Neuronal stem cell (in vitro differentiated cells): ENCODE measurements around the gene SYNPR.

Experiments
- DNase-seq: peaks from one replicate; pipeline ENCODE4 v3.0.0-alpha.2; 2013; ENCODE audit warnings: low spot score
- H2AFZ ChIP-seq: one replicate; pipeline ENCODE4 v1.6.1; 2013; ENCODE audit warnings: mild to moderate bottlenecking, low read length, inconsistent platforms
- H2AK5ac ChIP-seq: 2 replicates; pipeline ENCODE4 v1.6.1; 2013; ENCODE audit warnings: low read depth, mild to moderate bottlenecking, inconsistent platforms, low read length, moderate library complexity, mixed read lengths
- H2BK120ac ChIP-seq: 2 replicates; pipeline ENCODE4 v1.6.1; 2013; ENCODE audit warnings: low read depth, mild to moderate bottlenecking, inconsistent platforms, low read length, moderate library complexity, mixed read lengths
- H2BK12ac ChIP-seq: one replicate; pipeline ENCODE4 v1.6.1; 2013; ENCODE audit warnings: low read length, inconsistent platforms
- H2BK15ac ChIP-seq: 2 replicates; pipeline ENCODE4 v1.6.1; 2013; ENCODE audit warnings: mild to moderate bottlenecking, low read length, inconsistent platforms, mixed read lengths
- H2BK5ac ChIP-seq: one replicate; pipeline ENCODE4 v1.6.1; 2013; ENCODE audit warnings: inconsistent platforms, mild to moderate bottlenecking, low read length, moderate library complexity
- H3K14ac ChIP-seq: one replicate; pipeline ENCODE4 v1.6.1; 2013; ENCODE audit warnings: low read length, inconsistent platforms
- H3K18ac ChIP-seq: 2 replicates; pipeline ENCODE4 v1.6.1; 2013; ENCODE audit warnings: low read length, inconsistent platforms
- H3K23ac ChIP-seq: 2 replicates; pipeline ENCODE4 v1.6.1; 2013; ENCODE audit warnings: low read depth, mild to moderate bottlenecking, mixed read lengths, low read length, inconsistent platforms; ENCODE audit not compliant: poor library complexity
- H3K27ac ChIP-seq: replicated peaks from 3 replicates; pipeline ENCODE4 v1.5.1; 2013; ENCODE audit warnings: low read length, inconsistent platforms
- H3K27me3 ChIP-seq, 3 experiments: 2 replicates each; pipeline ENCODE4 v1.6.1; 2013; ENCODE audit warnings: low read length in 3 of 3, mild to moderate bottlenecking in 2 of 3, inconsistent platforms in 1 of 3, low read depth in 1 of 3, mixed read lengths in 1 of 3, moderate library complexity in 1 of 3; ENCODE audit not compliant: control insufficient read depth in 3 of 3, insufficient read depth in 3 of 3
- H3K36me3 ChIP-seq, 2 donors: replicated peaks in 1 of 2; 2 replicates each; pipeline ENCODE4 v1.6.1; 2013; ENCODE audit warnings: low read length in 2 of 2; ENCODE audit not compliant: control insufficient read depth in 2 of 2, insufficient read depth in 2 of 2
- H3K4ac ChIP-seq: 2 replicates; pipeline ENCODE4 v1.6.1; 2013; ENCODE audit warnings: inconsistent platforms, mild to moderate bottlenecking, low read length, moderate library complexity
- H3K4me1 ChIP-seq, 2 donors: 1 replicate in 1 of 2; 2 replicates in 1 of 2; pipeline ENCODE4 v1.6.1; 2013; ENCODE audit warnings: low read length in 2 of 2, low read depth in 1 of 2; ENCODE audit not compliant: control insufficient read depth in 2 of 2, insufficient read depth in 1 of 2
- H3K4me2 ChIP-seq: one replicate; pipeline ENCODE4 v1.6.1; 2013; ENCODE audit warnings: mild to moderate bottlenecking, low read length, inconsistent platforms; ENCODE audit not compliant: insufficient read depth, poor library complexity, severe bottlenecking
- H3K4me3 ChIP-seq, 2 donors: 2 replicates each; pipeline ENCODE4 v1.5.1; 2013; ENCODE audit warnings: low read length in 2 of 2, mild to moderate bottlenecking in 2 of 2, inconsistent platforms in 1 of 2, moderate library complexity in 1 of 2
- H3K79me1 ChIP-seq: one replicate; pipeline ENCODE4 v1.6.1; 2013; ENCODE audit warnings: low read depth, mild to moderate bottlenecking, inconsistent platforms, low read length, moderate library complexity
- H3K9ac ChIP-seq: one replicate; pipeline ENCODE4 v1.6.1; 2013; ENCODE audit warnings: mild to moderate bottlenecking, low read depth, low read length, inconsistent platforms; ENCODE audit not compliant: poor library complexity
- H3K9me3 ChIP-seq, 2 donors: replicated peaks in 1 of 2; 2 replicates each; pipeline versions ENCODE3 to v1.6.1; 2013; ENCODE audit warnings: low read length in 2 of 2, mild to moderate bottlenecking in 2 of 2, inconsistent platforms in 1 of 2, low read depth in 1 of 2, mixed read lengths in 1 of 2, moderate library complexity in 1 of 2; ENCODE audit not compliant: control insufficient read depth in 2 of 2, insufficient read depth in 1 of 2
- H4K8ac ChIP-seq: one replicate; pipeline ENCODE4 v1.6.1; 2013; ENCODE audit warnings: low read depth, mild to moderate bottlenecking, inconsistent platforms, low read length, moderate library complexity
- H4K91ac ChIP-seq: one replicate; pipeline ENCODE4 v1.6.1; 2013; ENCODE audit warnings: low read length, low read depth, mild to moderate bottlenecking, inconsistent platforms; ENCODE audit not compliant: poor library complexity
- WGBS, 2 donors: extraction: QIAGEN DNeasy Blood & Tissue Kit; methylation state at CpG; one replicate each; pipeline ENCODE4 v1.1.7; 2013; ENCODE audit warnings: missing lambda C conversion rate in 2 of 2, mixed read lengths in 1 of 2; ENCODE audit not compliant: insufficient read length in 2 of 2, insufficient replicate concordance in 1 of 2; ENCODE audit errors: extremely low coverage in 2 of 2; 5-methylcytosine and 5-hydroxymethylcytosine counted together

The SYNPR gene

GRCh38 chr3:63492464-63492863 lies 214.4 kb downstream of the SYNPR start:
- Histone ChIP-seq H2BK5ac (no peak overlapping the region), H3K14ac (no peak overlapping the region), H4K91ac (no peak overlapping the region), H3K4me1 (peaks cover 0 to 2% of the 10 kb centered on the region in 2 donors), H3K27me3 (no peaks in the 10 kb centered on the region), H3K27ac (no peak overlapping the region), H2BK120ac (no peak overlapping the region), H3K18ac (no peak overlapping the region), H3K9ac (no peak overlapping the region), H2AFZ (no peak overlapping the region), H2BK12ac (no peak overlapping the region), H4K8ac (no peak overlapping the region), H3K23ac (no peak overlapping the region), H3K4ac (no peak overlapping the region), H3K9me3 (no peaks in the 10 kb centered on the region), H3K79me1 (no peaks in the 10 kb centered on the region), H2BK15ac (no peak overlapping the region), H3K4me3 (no peak overlapping the region), H3K4me2 (no peak overlapping the region), H3K36me3 (no peaks in the 10 kb centered on the region), H2AK5ac (no peak overlapping the region)
- no peak for DNase-seq
- WGBS, 2 donors: no CpG with 5 or more reads among the region's 2 CpGs

GRCh38 chr3:63493101-63493500 lies 215.0 kb downstream of the SYNPR start:
- no peak overlapping the region for H3K4me3 ChIP-seq
- H3K4me1 ChIP-seq: peaks cover 0 to 2% of the 10 kb centered on the region in 2 donors
- no peak overlapping the region for H3K18ac ChIP-seq
- H3K14ac ChIP-seq: no peak overlapping the region
- H2BK5ac ChIP-seq: no peak overlapping the region
- no peak for DNase-seq
- H3K9me3 ChIP-seq: no peaks in the 10 kb centered on the region
- no peak overlapping the region for H3K4me2 ChIP-seq
- no peak overlapping the region for H3K27ac ChIP-seq
- no peak overlapping the region for H2AK5ac ChIP-seq
- no peaks in the 10 kb centered on the region for H3K36me3 ChIP-seq
- H2BK15ac ChIP-seq: no peak overlapping the region
- no peak overlapping the region for H2AFZ ChIP-seq
- H3K4ac ChIP-seq: no peak overlapping the region
- no peak overlapping the region for H3K9ac ChIP-seq
- WGBS, 2 donors: no CpG with 5 or more reads among the region's 3 CpGs
- no peak overlapping the region for H3K23ac ChIP-seq
- H4K91ac ChIP-seq: no peak overlapping the region
- no peak overlapping the region for H2BK12ac ChIP-seq
- H4K8ac ChIP-seq: no peak overlapping the region
- H3K79me1 ChIP-seq: no peaks in the 10 kb centered on the region
- no peaks in the 10 kb centered on the region for H3K27me3 ChIP-seq
- no peak overlapping the region for H2BK120ac ChIP-seq

GRCh38 chr3:63494646-63495045 lies 216.5 kb downstream of the SYNPR start:
- Histone ChIP-seq H2BK15ac (no peak overlapping the region), H4K91ac (no peak overlapping the region), H3K4me3 (no peak overlapping the region), H2BK120ac (no peak overlapping the region), H2AK5ac (no peak overlapping the region), H3K14ac (no peak overlapping the region), H2AFZ (no peak overlapping the region), H3K4ac (no peak overlapping the region), H3K79me1 (no peaks in the 10 kb centered on the region), H3K4me2 (no peak overlapping the region), H2BK5ac (no peak overlapping the region), H3K18ac (no peak overlapping the region), H3K4me1 (peaks cover 0 to 2% of the 10 kb centered on the region in 2 donors), H2BK12ac (no peak overlapping the region), H3K23ac (no peak overlapping the region), H3K9ac (no peak overlapping the region), H3K27ac (no peak overlapping the region), H4K8ac (no peak overlapping the region), H3K27me3 (no peaks in the 10 kb centered on the region), H3K36me3 (no peaks in the 10 kb centered on the region), H3K9me3 (no peaks in the 10 kb centered on the region)
- WGBS, 2 donors: no CpG with 5 or more reads among the region's 1 CpG
- no peak for DNase-seq

- no peak overlapping the region for H2BK120ac ChIP-seq
- no peak overlapping the region for H3K4ac ChIP-seq
- H3K4me2 ChIP-seq: no peak overlapping the region
- H2AFZ ChIP-seq: no peak overlapping the region
- no peak overlapping the region for H4K8ac ChIP-seq
- H3K27ac ChIP-seq: no peak overlapping the region
- WGBS, 2 donors: no CpG with 5 or more reads among the region's 2 CpGs
- no peak overlapping the region for H3K18ac ChIP-seq
- no peak for DNase-seq
- no peak overlapping the region for H3K14ac ChIP-seq
- H2BK5ac ChIP-seq: no peak overlapping the region
- no peak overlapping the region for H4K91ac ChIP-seq
- no peak overlapping the region for H3K4me3 ChIP-seq
- H3K9me3 ChIP-seq: no peaks in the 10 kb centered on the region
- no peaks in the 10 kb centered on the region for H3K79me1 ChIP-seq
- H3K36me3 ChIP-seq: no peaks in the 10 kb centered on the region
- no peak overlapping the region for H2AK5ac ChIP-seq
- H2BK15ac ChIP-seq: no peak overlapping the region
- H2BK12ac ChIP-seq: no peak overlapping the region
- H3K9ac ChIP-seq: no peak overlapping the region
- peaks cover 0 to 2% of the 10 kb centered on the region in 2 donors for H3K4me1 ChIP-seq
- no peaks in the 10 kb centered on the region for H3K27me3 ChIP-seq
- no peak overlapping the region for H3K23ac ChIP-seq
These were observed 219.5 kb downstream of the SYNPR start for GRCh38 chr3:63497641-63498040.
